LNCaP clone FGC (cell line): ENCODE data around the gene WDR49.

Experiments used
- DNase-seq: peaks from one replicate; pipeline ENCODE4 v3.0.0-alpha.2; 2011; ENCODE audit warnings: low read depth
- H3K4me3 ChIP-seq: 2 replicates; pipeline ENCODE4 v1.5.1; 2011; ENCODE audit warnings: mild to moderate bottlenecking, low read depth, low read length, control low read depth
- TF ChIP-seq, protein P1 (sequence below): IDR thresholded peaks from 2 replicates; pipeline ENCODE4 v1.5.1; 2012; ENCODE audit warnings: mild to moderate bottlenecking; ENCODE audit not compliant: control insufficient read depth, insufficient read depth; ENCODE audit errors: extremely low read depth

The WDR49 gene

DNA sequence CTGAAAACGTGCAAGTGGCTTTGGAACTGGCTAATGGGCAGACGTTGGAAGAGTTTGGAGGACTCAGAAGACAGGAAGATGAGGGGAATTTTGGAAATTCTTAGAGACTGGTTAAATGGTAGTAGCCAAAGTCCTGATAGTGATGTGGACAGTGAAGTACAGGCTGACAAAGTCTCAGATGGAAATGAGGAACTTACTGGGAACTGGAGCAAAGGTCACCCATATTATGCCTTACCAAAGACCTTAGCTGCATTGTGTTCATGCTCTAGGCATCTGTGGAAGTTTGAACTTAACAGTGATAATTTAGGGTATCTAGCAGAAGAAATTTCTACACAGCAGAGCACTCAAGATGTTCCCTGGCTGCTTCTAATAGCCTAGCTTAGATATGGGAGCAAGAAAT, 151.3 kb downstream of the WDR49 start:
- no peak overlapping the region for H3K4me3 ChIP-seq
- TF ChIP-seq, protein P1, sequence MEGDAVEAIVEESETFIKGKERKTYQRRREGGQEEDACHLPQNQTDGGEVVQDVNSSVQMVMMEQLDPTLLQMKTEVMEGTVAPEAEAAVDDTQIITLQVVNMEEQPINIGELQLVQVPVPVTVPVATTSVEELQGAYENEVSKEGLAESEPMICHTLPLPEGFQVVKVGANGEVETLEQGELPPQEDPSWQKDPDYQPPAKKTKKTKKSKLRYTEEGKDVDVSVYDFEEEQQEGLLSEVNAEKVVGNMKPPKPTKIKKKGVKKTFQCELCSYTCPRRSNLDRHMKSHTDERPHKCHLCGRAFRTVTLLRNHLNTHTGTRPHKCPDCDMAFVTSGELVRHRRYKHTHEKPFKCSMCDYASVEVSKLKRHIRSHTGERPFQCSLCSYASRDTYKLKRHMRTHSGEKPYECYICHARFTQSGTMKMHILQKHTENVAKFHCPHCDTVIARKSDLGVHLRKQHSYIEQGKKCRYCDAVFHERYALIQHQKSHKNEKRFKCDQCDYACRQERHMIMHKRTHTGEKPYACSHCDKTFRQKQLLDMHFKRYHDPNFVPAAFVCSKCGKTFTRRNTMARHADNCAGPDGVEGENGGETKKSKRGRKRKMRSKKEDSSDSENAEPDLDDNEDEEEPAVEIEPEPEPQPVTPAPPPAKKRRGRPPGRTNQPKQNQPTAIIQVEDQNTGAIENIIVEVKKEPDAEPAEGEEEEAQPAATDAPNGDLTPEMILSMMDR, result no peak
- no peak for DNase-seq

DNA sequence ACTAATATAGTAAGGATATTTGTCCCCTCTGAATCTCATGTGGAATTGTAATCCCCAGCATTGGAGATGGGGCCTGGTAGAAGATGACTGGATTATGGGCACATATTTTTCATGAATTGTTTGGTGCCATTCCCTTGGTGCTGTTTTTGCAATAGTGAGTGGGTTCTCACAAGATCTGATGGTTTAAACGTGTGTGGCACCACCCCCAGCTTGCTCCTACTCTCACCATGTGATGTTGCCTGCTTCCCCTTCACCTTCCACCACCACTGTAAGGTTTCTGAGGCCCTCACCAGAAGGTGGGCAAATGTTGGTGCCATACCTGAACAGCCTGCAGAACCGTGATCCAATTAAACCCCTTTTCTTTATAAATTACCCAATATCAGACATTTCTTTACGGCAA, 151.8 kb downstream of the WDR49 start:
- TF ChIP-seq, protein P1, result no peak
- no peak for DNase-seq
- no peak overlapping the region for H3K4me3 ChIP-seq

DNA sequence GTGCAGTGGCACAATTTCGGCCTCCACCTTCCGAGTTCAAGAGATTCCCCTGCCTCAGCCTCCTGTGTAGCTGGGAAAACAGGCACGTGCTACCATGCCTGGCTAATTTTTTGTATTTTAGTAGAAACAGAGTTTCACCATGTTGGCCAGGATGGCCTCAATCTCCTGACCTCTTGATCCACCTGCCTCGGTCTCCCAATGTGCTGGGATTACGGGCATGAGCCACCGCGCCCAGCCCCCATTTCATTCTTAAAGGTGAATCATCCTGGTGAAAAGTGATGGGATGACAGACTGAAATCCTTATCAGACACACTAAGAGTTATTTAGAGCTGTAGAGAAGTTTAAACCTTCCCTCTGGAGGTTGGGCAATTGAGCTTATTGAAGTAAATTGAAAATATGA, 155.8 kb downstream of the WDR49 start:
- TF ChIP-seq, protein P1, result no peak
- no peak overlapping the region for H3K4me3 ChIP-seq
- DNase-seq, result no peak

DNA sequence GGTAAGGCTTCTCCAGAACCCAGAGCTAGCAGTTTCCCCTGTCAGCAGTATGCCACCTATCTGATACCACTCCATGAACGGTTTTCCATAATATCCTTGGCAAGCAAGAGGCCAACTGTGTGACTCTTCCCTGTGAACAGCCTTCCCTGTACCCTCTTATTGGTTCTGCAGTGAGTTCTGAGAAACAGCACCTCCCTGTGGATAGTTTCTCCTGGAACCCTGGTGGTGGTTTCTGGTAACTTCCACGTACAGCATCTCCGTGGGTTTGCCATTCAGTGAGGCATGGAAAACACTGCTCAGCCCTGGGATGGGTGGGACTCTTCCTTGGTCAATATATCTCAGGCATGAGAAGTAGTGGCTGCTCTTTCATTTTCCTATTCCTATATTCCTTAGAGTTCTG, 160.5 kb downstream of the WDR49 start:
- peak; percentile 4 for DNase-seq

DNA sequence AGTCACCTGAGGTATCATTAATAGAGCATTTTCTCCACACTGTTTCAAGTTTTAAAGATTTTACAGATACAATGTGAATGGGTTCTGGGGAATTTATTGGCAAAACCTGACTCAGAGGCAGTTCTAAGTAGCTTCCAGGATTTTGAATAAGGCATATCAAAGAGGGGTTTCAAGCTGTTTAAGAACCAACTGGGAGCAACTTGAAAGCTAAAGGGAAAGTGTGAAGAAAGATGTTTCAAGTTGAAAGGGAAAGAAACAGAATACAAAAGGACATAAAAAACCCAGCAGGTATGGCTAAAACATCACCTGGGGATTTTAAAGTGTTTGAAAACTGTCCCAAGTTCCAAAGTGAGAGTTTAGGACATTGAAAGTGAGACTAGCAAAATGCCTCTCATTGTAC, 162.1 kb downstream of the WDR49 start:
- H3K4me3 ChIP-seq, result no peak overlapping the region
- DNase-seq, result no peak
- TF ChIP-seq, protein P1, result no peak

More for the DNA sequence above, 160.5 kb downstream of the WDR49 start:
- no peak overlapping the region for H3K4me3 ChIP-seq
- TF ChIP-seq, protein P1, result peak; percentile 46

DNA sequence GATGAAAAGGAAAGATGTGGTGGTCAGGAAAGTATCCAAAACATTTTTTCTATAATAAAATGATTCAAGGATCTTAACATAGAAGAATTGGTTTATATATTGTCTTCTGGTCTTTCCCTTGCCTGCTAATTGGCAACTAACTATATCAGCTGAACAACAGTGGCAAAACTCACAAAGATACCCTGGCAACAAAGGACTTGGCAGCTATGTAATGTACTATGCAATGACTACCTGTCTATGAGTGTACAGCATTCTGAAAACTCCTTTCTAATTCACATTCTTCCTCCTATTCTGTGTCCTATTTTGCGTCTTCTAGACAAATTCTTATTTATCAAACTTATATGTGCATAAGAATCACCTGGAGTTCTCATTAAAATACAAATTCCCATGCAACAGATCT, 164.2 kb downstream of the WDR49 start:
- TF ChIP-seq, protein P1, result no peak
- no peak overlapping the region for H3K4me3 ChIP-seq
- DNase-seq, result no peak

DNA sequence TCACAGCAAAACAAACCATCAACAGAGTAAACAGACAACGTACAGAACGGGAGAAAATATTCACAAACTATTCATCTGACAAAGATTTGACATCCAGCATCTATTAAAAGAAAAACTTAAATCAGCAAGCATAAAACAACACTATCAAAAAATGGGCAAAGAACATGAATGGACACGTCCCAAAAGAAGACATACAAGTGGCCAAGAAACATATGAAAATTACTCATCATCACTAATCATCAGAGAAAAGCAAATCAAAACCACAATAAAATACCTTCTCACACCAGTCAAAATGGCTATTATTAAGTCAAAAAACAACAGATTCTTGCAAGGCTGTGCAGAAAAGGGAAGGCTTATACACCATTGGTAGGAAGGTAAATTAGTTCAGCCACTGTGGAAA, 166.2 kb downstream of the WDR49 start:
- H3K4me3 ChIP-seq, result no peak overlapping the region
- DNase-seq, result no peak
- TF ChIP-seq, protein P1, result no peak
